Eye (tissue), 1 donor: ENCODE data around the gene HBP1.
"Not testable (repeated sequence)": the region's sequence is repeated elsewhere in the genome, so short reads cannot be mapped to it uniquely, and the experiment has no call there.

ENCODE experiments used
- DNase-seq: peaks from one replicate; pipeline ENCODE4 v3.0.0-alpha.2; 2015

The HBP1 gene

GRCh38 chr7:107168233-107169119 lies at the start of gene HBP1:
Gene HBP1 (plus strand): TSS chr7:107169003. CDS start chr7:107179894, 10,891 bp downstream.
- peak; percentile 100 for DNase-seq

GRCh38 chr7:107119376-107120105 lies 49.3 kb upstream of the HBP1 start:
- DNase-seq: peak; percentile 71

GRCh38 chr7:107122486-107122911 lies 46.3 kb upstream of the HBP1 start:
- DNase-seq: no peak

GRCh38 chr7:107123392-107123791 lies 45.4 kb upstream of the HBP1 start:
- no peak for DNase-seq

- DNase-seq: no peak
Measured at GRCh38 chr7:107125475-107125874, 43.3 kb upstream of the HBP1 start.

- DNase-seq: no peak
Measured at GRCh38 chr7:107128217-107128616, 40.6 kb upstream of the HBP1 start.

GRCh38 chr7:107128748-107129147 lies 40.1 kb upstream of the HBP1 start:
- DNase-seq: no peak

GRCh38 chr7:107130487-107131220 lies 38.1 kb upstream of the HBP1 start:
- no peak for DNase-seq

- no peak for DNase-seq
Measured at GRCh38 chr7:107133396-107133795, 35.4 kb upstream of the HBP1 start.

- peak; percentile 46 for DNase-seq
Measured at GRCh38 chr7:107138696-107139420, 29.9 kb upstream of the HBP1 start.

GRCh38 chr7:107143875-107144274 lies 24.9 kb upstream of the HBP1 start:
- not testable (repeated sequence) for DNase-seq

GRCh38 chr7:107145067-107145838 lies 23.6 kb upstream of the HBP1 start:
- no peak for DNase-seq

GRCh38 chr7:107147464-107148393 lies 21.1 kb upstream of the HBP1 start:
- DNase-seq: peak; percentile 52

- no peak for DNase-seq
Measured at GRCh38 chr7:107148721-107149120, 20.1 kb upstream of the HBP1 start.

GRCh38 chr7:107149863-107150262 lies 18.9 kb upstream of the HBP1 start:
- DNase-seq: no peak

GRCh38 chr7:107150375-107151073 lies 18.3 kb upstream of the HBP1 start:
- peak; percentile 94 for DNase-seq

- DNase-seq: no peak
Measured at GRCh38 chr7:107151538-107151937, 17.3 kb upstream of the HBP1 start.

- DNase-seq: no peak
Measured at GRCh38 chr7:107152011-107152410, 16.8 kb upstream of the HBP1 start.

- DNase-seq: no peak
Measured at GRCh38 chr7:107154826-107155225, 14.0 kb upstream of the HBP1 start.

- not testable (repeated sequence) for DNase-seq
Measured at GRCh38 chr7:107155726-107156125, 13.1 kb upstream of the HBP1 start.
